GM12891 (cell line): ENCODE data around the gene NOX5.

Source experiments
- POLR2A ChIP-seq: IDR thresholded peaks from 2 replicates; pipeline ENCODE4 v1.6.1; 2011; ENCODE audit warnings: low read depth, low read length, control low read depth
- POLR2AphosphoS5 ChIP-seq: IDR thresholded peaks from 2 replicates; pipeline ENCODE4 v1.6.1; 2011; ENCODE audit warnings: low read depth, low read length, control low read depth
- TAF1 ChIP-seq: IDR thresholded peaks from 2 replicates; pipeline ENCODE4 v1.6.1; 2011; ENCODE audit warnings: low read depth, low read length, control low read depth

GRCh38 chr15:69008056-69008455, 6.4 kb upstream of the NOX5 start:
- TF ChIP-seq POLR2AphosphoS5, result no peak
- no peak for TF ChIP-seq TAF1
- TF ChIP-seq POLR2A, result no peak
